ENCODE data around the gene FCHSD2.
"Not testable (repeated sequence)": the region's sequence is repeated elsewhere in the genome, so short reads cannot be mapped to it uniquely, and the experiment has no call there.

Gene FCHSD2

GRCh38 chr11:72885749-72886609, 256.1 kb downstream of the FCHSD2 start:
- Mint-ChIP-seq H3K9me3 (peaks cover 6 to 7% of the 10 kb centered on the region in 2 donors), H3K4me1 (no peaks in the 10 kb centered on the region), H3K27me3 (no peaks in the 10 kb centered on the region), H3K4me3 (no peak overlapping the region), H3K27ac (no peak overlapping the region)
- DNase-seq (no peak), ATAC-seq (no peak)

DNA sequence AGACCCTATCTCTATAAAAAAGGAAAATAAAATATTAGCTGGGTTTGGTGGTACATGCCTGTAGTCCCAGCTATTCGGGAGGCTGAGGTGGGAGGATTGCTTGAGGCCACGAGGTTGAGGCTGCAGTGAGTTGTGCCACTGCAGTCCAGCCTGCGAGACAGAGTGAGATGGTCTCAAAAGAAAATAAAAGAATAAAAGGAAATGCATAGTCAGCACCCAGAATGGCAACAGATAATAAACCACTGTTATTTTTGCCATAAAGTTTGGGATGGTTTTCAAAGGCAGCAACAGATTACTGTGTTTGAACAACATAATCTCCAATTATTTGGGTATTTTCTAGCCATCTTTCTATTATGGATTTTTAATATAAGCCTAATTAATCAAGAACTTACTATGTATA, 266.0 kb downstream of the FCHSD2 start:
- H3K9me3 Mint-ChIP-seq = peaks cover under 1 to 10% of the 10 kb centered on the region in 2 donors
- H3K27ac Mint-ChIP-seq = no peak overlapping the region
- no peak for ATAC-seq

GRCh38 chr11:72875736-72876135, 266.4 kb downstream of the FCHSD2 start:
- no peak overlapping the region for H3K27ac Mint-ChIP-seq
- no peaks in the 10 kb centered on the region for H3K4me1 Mint-ChIP-seq
- no peak for ATAC-seq
- no peaks in the 10 kb centered on the region for H3K27me3 Mint-ChIP-seq
- no peak for DNase-seq
- H3K4me3 Mint-ChIP-seq = no peak overlapping the region
- H3K9me3 Mint-ChIP-seq = peaks cover 0 to 7% of the 10 kb centered on the region in 2 donors

More for the DNA sequence above, 266.0 kb downstream of the FCHSD2 start:
- no peak for DNase-seq
- Mint-ChIP-seq H3K4me3 (no peak overlapping the region), H3K27me3 (no peaks in the 10 kb centered on the region), H3K4me1 (no peaks in the 10 kb centered on the region)

- H3K4me3 Mint-ChIP-seq = no peak overlapping the region
- H3K4me1 Mint-ChIP-seq = no peaks in the 10 kb centered on the region
- H3K27ac Mint-ChIP-seq = no peak overlapping the region
- DNase-seq (no peak), ATAC-seq (no peak)
- no peaks in the 10 kb centered on the region for H3K9me3 Mint-ChIP-seq
- no peaks in the 10 kb centered on the region for H3K27me3 Mint-ChIP-seq
These were observed 270.1 kb downstream of the FCHSD2 start for GRCh38 chr11:72872012-72872411.

DNA sequence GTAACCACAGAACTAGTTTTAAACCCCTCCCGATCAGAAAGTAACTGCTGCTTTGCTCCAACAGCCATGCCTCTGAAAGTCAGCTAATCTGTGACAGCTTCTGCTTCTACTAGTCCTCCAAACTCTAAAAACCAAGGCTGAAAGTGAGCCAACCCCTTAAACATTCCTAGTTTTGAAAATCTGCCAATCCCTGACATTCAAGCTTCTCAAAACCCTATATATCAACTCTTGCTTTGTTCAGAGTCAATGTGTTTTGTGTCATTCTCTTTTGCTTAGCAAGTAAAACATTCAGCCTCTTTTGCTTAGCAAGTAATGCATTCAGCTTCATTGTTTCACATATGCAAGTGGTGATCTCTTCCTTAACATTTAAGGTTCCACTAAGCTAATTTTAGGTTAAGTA, 271.0 kb downstream of the FCHSD2 start:
- H3K4me1 Mint-ChIP-seq = no peaks in the 10 kb centered on the region
- no peak overlapping the region for H3K4me3 Mint-ChIP-seq
- ATAC-seq (no peak), DNase-seq (no peak)
- no peaks in the 10 kb centered on the region for H3K9me3 Mint-ChIP-seq
- no peaks in the 10 kb centered on the region for H3K27me3 Mint-ChIP-seq
- H3K27ac Mint-ChIP-seq = no peak overlapping the region

GRCh38 chr11:72869831-72870230, 272.3 kb downstream of the FCHSD2 start:
- Mint-ChIP-seq H3K4me1 (no peaks in the 10 kb centered on the region), H3K27ac (peak overlapping the region in 1 of 2 donors; percentile 66), H3K27me3 (no peaks in the 10 kb centered on the region), H3K9me3 (no peaks in the 10 kb centered on the region), H3K4me3 (no peak overlapping the region)
- no peak for DNase-seq
- no peak for ATAC-seq

GRCh38 chr11:72867970-72868369, 274.1 kb downstream of the FCHSD2 start:
- no peaks in the 10 kb centered on the region for H3K4me1 Mint-ChIP-seq
- H3K4me3 Mint-ChIP-seq = no peak overlapping the region
- no peaks in the 10 kb centered on the region for H3K27me3 Mint-ChIP-seq
- ATAC-seq = no peak
- no peak for DNase-seq
- H3K27ac Mint-ChIP-seq = no peak overlapping the region
- no peaks in the 10 kb centered on the region for H3K9me3 Mint-ChIP-seq

DNA sequence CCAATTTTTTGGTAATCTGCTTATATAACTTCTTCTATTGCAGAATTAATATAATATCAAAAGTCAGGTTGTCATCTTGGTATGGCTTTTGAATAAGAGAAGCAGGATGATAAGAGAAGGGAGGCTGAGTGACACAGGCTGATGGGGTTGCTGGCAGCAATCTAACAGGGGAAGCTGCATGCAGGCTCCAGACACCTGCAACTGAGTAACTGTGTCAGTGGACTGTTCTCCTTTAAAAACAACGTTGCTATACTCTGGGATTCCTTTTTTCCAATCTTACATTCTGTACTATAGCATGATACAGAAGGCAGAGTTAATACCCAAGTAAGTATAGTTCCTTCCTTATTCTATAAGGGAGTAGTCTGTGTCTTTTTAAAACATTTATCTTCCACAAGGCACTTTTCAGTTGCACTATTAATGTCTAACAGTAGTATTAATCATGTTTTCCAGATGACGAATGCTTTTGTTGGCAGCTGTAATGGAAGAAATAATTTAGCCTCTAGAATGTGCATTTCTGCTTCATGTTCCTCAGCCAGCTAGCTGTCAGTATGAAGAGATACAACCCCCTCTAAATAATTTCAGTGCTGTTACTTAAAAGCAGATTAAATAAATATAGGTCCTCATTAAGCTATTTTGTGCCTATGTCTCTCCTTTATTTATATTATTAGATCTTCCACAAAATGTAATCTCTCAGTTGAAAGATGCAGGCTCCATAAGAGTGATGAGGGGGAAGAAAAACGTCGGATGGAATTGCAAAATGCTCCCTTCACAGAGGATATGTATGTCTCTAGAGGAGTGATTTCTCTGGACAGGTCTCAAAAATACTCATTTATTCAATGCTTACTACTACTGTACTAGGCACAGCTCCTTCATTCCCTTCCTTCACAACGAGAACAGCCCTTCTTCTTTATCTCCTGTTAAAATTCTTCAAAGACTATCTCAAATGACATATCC, 277.1 kb downstream of the FCHSD2 start:
- Mint-ChIP-seq H3K27ac (no peak overlapping the region), H3K4me1 (no peaks in the 10 kb centered on the region), H3K9me3 (no peaks in the 10 kb centered on the region), H3K27me3 (no peaks in the 10 kb centered on the region), H3K4me3 (no peak overlapping the region)
- DNase-seq = no peak
- ATAC-seq = no peak

- no peaks in the 10 kb centered on the region for H3K27me3 Mint-ChIP-seq
- no peaks in the 10 kb centered on the region for H3K4me1 Mint-ChIP-seq
- ATAC-seq (no peak), DNase-seq (no peak)
- H3K27ac Mint-ChIP-seq = no peak overlapping the region
- no peak overlapping the region for H3K4me3 Mint-ChIP-seq
- H3K9me3 Mint-ChIP-seq = no peaks in the 10 kb centered on the region
These were observed 278.2 kb downstream of the FCHSD2 start for GRCh38 chr11:72863916-72864315.

- no peaks in the 10 kb centered on the region for H3K27me3 Mint-ChIP-seq
- H3K4me3 Mint-ChIP-seq = no peak overlapping the region
- no peak for DNase-seq
- no peaks in the 10 kb centered on the region for H3K9me3 Mint-ChIP-seq
- H3K4me1 Mint-ChIP-seq = no peaks in the 10 kb centered on the region
- H3K27ac Mint-ChIP-seq = no peak overlapping the region
- no peak for ATAC-seq
These were observed 279.0 kb downstream of the FCHSD2 start for GRCh38 chr11:72863091-72863490.

- H3K4me3 Mint-ChIP-seq = no peak overlapping the region
- no peaks in the 10 kb centered on the region for H3K4me1 Mint-ChIP-seq
- H3K27me3 Mint-ChIP-seq = no peaks in the 10 kb centered on the region
- no peak overlapping the region for H3K27ac Mint-ChIP-seq
- no peaks in the 10 kb centered on the region for H3K9me3 Mint-ChIP-seq
- DNase-seq (no peak), ATAC-seq (no peak)
These were observed 281.5 kb downstream of the FCHSD2 start for GRCh38 chr11:72860592-72860991.

- H3K27me3 Mint-ChIP-seq = no peaks in the 10 kb centered on the region
- no peak for DNase-seq
- no peak overlapping the region for H3K27ac Mint-ChIP-seq
- no peak for ATAC-seq
- no peaks in the 10 kb centered on the region for H3K9me3 Mint-ChIP-seq
- H3K4me1 Mint-ChIP-seq = no peaks in the 10 kb centered on the region
- H3K4me3 Mint-ChIP-seq = no peak overlapping the region
These were observed 282.1 kb downstream of the FCHSD2 start for GRCh38 chr11:72860010-72860409.

DNA sequence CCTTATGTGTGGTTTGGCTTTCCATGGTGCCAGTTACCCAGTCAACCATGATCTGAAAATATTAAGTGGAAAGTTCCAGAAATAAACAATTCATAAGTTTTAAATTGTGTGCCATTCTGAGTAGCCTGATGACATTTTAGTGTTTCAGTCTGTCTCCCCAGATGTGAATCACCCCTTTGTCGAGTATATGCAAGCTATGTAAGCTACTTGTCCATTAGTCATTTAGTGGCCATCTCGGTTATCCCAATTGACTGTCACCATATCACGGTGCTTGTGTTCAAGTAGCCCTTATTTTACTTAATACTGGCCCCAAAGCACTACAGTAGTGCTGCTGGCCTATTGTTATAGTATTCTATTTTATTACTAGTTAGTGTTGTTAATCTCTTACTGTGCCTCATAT, 283.0 kb downstream of the FCHSD2 start:
- Mint-ChIP-seq H3K27ac (no peak overlapping the region), H3K4me3 (no peak overlapping the region), H3K9me3 (no peaks in the 10 kb centered on the region), H3K27me3 (no peaks in the 10 kb centered on the region), H3K4me1 (no peaks in the 10 kb centered on the region)
- DNase-seq = no peak
- ATAC-seq = no peak

DNA sequence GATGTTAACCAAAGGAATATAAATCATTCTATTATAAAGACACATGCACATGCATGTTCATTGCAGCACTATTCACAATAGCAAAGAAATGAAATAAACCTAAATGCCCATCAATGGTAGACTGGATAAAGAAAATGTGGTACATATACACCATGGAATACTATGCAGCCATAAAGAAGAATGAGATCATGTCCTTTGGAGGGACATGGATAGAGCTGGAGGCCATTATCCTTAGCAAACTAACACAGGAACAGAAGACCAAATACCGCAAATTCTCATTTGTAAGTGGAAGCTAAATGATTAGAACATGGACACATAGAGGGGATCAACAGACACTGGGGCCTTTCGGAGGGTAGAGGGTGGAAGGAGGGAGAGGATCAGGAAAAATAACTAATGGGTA, 283.9 kb downstream of the FCHSD2 start:
- not testable (repeated sequence) for H3K4me1 Mint-ChIP-seq, ATAC-seq, H3K27me3 Mint-ChIP-seq, H3K9me3 Mint-ChIP-seq, DNase-seq, H3K27ac Mint-ChIP-seq, H3K4me3 Mint-ChIP-seq

GRCh38 chr11:72856551-72857345, 285.4 kb downstream of the FCHSD2 start:
- Mint-ChIP-seq H3K27ac (no peak overlapping the region), H3K4me3 (no peak overlapping the region), H3K9me3 (no peaks in the 10 kb centered on the region), H3K4me1 (no peaks in the 10 kb centered on the region), H3K27me3 (no peaks in the 10 kb centered on the region)
- no peak for ATAC-seq
- DNase-seq = no peak
